ENCODE measurements around the gene MACROD2. TPM values are rescaled to one million over a fixed set of nuclear protein-coding genes. Genes with fewer than 3 reads are reported as not detected.

MACROD2 gene
- total and polyA plus RNA-seq, 7 donors = 0.20 to 4.8 (median 0.87) TPM

DNA sequence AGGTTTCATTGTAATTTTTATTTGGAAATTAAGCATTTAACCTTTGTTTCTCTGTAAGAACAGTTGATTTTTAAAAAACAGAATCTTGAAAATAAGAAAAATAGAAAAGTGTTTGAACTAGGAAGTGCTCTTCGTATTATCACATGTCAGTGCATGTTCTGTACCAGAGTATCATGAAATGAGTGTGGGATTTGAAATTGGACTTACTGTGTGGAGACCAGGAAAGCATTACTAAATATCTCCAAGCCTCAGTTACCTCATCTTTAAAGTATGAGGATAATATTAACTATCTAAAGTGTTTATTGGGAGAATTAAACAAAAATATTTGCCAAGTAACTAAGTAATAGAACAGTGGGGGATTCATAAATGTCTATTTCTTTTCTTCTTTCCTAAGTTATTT is 499.0 kb downstream of the MACROD2 start:
- Histone ChIP-seq H3K27ac (no peak overlapping the region), H3K27me3 (ENCODE audit: insufficient read depth in 3 of 3, low read length in 2 of 3) (no peaks in the 10 kb centered on the region), H3K9me3 (no peaks in the 10 kb centered on the region), H3K4me3 (no peak overlapping the region), H3K4me1 (no peaks in the 10 kb centered on the region), H3K36me3 (ENCODE audit: insufficient read depth in 1 of 2, low read depth in 1 of 2) (no peaks in the 10 kb centered on the region)
- ATAC-seq (no peak), DNase-seq (no peak)
- intact Hi-C loops (cut with DNase I) = no loop called here
- TF ChIP-seq, protein P1, sequence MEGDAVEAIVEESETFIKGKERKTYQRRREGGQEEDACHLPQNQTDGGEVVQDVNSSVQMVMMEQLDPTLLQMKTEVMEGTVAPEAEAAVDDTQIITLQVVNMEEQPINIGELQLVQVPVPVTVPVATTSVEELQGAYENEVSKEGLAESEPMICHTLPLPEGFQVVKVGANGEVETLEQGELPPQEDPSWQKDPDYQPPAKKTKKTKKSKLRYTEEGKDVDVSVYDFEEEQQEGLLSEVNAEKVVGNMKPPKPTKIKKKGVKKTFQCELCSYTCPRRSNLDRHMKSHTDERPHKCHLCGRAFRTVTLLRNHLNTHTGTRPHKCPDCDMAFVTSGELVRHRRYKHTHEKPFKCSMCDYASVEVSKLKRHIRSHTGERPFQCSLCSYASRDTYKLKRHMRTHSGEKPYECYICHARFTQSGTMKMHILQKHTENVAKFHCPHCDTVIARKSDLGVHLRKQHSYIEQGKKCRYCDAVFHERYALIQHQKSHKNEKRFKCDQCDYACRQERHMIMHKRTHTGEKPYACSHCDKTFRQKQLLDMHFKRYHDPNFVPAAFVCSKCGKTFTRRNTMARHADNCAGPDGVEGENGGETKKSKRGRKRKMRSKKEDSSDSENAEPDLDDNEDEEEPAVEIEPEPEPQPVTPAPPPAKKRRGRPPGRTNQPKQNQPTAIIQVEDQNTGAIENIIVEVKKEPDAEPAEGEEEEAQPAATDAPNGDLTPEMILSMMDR (IDR thresholded peaks at IDR 0.05) = no peak
- WGBS, 3 donors = 80 to 90% (median 85%) methylated on average over 1 of the region's 1 CpG

DNA sequence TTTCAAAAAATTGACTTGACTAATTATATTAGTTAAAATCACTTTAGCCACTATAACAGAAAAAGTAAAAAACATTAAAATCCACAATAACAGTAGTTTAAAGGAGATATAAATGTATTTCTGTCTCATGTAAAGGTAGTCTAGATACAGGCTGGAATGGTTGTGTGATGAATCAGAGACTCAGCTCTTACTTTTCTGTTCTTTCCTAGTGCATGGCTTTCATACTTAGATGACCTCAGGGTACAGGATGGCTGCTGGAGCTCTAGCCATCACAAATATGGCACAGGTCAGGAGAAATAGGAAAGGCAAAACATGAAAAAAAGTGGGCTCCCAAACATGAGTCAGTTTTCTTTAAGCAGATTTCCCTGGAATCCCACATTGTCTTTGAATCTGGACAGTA is 499.8 kb downstream of the MACROD2 start:
- TF ChIP-seq, protein P1 (IDR thresholded peaks at IDR 0.05) = no peak

DNA sequence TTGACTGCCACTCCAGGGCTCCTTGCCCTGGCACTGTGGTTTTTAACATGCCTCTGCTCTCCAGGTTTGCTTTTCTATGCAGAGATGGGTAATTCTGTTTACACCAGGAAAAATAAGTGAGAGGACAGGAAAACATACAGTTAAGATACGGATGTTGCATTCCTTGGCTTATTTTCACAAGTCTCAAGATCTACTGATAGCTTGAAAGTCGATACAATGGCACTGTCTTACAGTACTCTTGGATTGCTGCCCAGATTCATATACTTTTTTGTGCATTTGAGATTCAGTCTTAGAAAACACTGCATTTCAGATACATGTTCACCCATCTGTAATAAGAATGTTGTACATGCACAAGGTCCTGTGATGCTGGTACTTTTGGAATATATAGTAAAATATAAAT is 501.7 kb downstream of the MACROD2 start:
- TF ChIP-seq, protein P1 (IDR thresholded peaks at IDR 0.05) = no peak
- Histone ChIP-seq H3K36me3 (ENCODE audit: insufficient read depth in 1 of 2, low read depth in 1 of 2) (no peaks in the 10 kb centered on the region), H3K4me1 (no peaks in the 10 kb centered on the region), H3K9me3 (no peaks in the 10 kb centered on the region), H3K27ac (no peak overlapping the region), H3K4me3 (no peak overlapping the region), H3K27me3 (ENCODE audit: insufficient read depth in 3 of 3, low read length in 2 of 3) (no peaks in the 10 kb centered on the region)
- ATAC-seq (no peak), DNase-seq (no peak)
- intact Hi-C loops (cut with DNase I) = no loop called here
- 23 to 35% (median 30%) methylated on average over 2 of the region's 2 CpGs for WGBS, 3 donors

More for the DNA sequence above, 499.8 kb downstream of the MACROD2 start:
- no peak for ATAC-seq
- no peaks in the 10 kb centered on the region for H3K4me1 ChIP-seq
- H3K9me3 ChIP-seq = no peaks in the 10 kb centered on the region
- H3K27ac ChIP-seq = no peak overlapping the region
- no peak for DNase-seq
- no peak overlapping the region for H3K4me3 ChIP-seq
- H3K27me3 ChIP-seq (ENCODE audit: insufficient read depth in 3 of 3, low read length in 2 of 3) = no peaks in the 10 kb centered on the region
- intact Hi-C loops (cut with DNase I) = no loop called here
- H3K36me3 ChIP-seq (ENCODE audit: insufficient read depth in 1 of 2, low read depth in 1 of 2) = no peaks in the 10 kb centered on the region

DNA sequence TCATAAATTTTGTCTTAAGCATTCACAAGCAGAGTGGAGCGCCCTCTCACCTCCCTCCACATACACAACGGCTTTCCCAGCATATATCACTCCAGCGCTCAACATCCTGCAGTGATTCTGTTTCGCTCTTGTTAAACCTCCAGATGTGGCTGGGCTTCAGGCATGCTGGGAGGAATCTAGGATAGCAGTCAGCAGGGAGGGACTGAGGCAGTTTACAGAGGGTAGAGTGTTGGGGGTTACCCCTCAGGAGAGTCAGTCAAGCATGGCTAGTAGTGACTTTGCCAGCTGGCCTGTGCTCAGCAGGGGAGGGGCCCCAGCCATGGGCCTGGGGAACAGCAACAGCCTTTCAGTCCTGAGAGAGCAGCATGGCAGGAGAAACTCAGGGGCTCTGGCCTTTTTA is 503.5 kb downstream of the MACROD2 start:
- intact Hi-C loops (cut with DNase I) = no loop called here
- no peak overlapping the region for H3K4me3 ChIP-seq
- H3K4me1 ChIP-seq = no peaks in the 10 kb centered on the region
- DNase-seq (no peak), ATAC-seq (no peak)
- H3K36me3 ChIP-seq (ENCODE audit: insufficient read depth in 1 of 2, low read depth in 1 of 2) = no peaks in the 10 kb centered on the region
- 38 to 55% (median 54%) methylated on average over 4 of the region's 4 CpGs for WGBS, 3 donors
- H3K27ac ChIP-seq = no peak overlapping the region
- H3K27me3 ChIP-seq (ENCODE audit: insufficient read depth in 3 of 3, low read length in 2 of 3) = no peaks in the 10 kb centered on the region
- TF ChIP-seq, protein P1 (IDR thresholded peaks at IDR 0.05) = no peak
- no peaks in the 10 kb centered on the region for H3K9me3 ChIP-seq

DNA sequence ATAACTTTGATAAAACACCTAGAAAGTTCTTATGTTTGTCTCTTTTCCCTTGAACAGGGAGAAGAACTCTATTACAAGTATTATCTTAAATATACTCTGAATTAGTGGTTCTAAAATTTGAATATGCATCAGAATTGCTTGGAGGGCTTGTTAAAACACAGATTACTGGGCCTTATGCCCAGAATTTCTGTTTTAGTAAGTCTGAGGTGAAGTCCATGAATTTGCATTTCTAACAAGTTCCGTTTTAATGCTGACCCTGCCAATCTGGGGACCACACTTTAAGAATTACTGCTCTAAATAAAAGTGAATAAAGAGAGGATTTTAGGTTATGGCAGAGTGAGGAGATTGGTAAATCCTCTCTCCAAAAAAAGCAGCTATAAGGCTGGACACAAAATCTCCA is 510.2 kb downstream of the MACROD2 start:
- TF ChIP-seq, protein P1 (IDR thresholded peaks at IDR 0.05) = no peak
- ATAC-seq = no peak
- Histone ChIP-seq H3K4me1 (no peaks in the 10 kb centered on the region), H3K9me3 (no peaks in the 10 kb centered on the region), H3K36me3 (ENCODE audit: insufficient read depth in 1 of 2, low read depth in 1 of 2) (no peaks in the 10 kb centered on the region), H3K4me3 (no peak overlapping the region), H3K27ac (no peak overlapping the region), H3K27me3 (ENCODE audit: insufficient read depth in 3 of 3, low read length in 2 of 3) (no peaks in the 10 kb centered on the region)
- DNase-seq = no peak
- intact Hi-C loops (cut with DNase I) = no loop called here
- WGBS, 3 donors = 69 to 85% (median 72%) methylated on average over 1 of the region's 1 CpG

Measured in psoas muscle (tissue), 8 donors.